ENCODE data around the gene BRMS1L. TPM values are rescaled to one million over a fixed set of nuclear protein-coding genes. Genes with fewer than 3 reads are reported as not detected.

Gene BRMS1L
- total RNA-seq, 2 donors from 2014 or later: 5.5 to 10.2 TPM

GRCh38 chr14:35844494-35844893 lies 18.4 kb downstream of the BRMS1L start:
- H3K27ac ChIP-seq: no peak overlapping the region
- TF ChIP-seq CTCF (IDR thresholded peaks at IDR 0.05): no peak
- no peaks in the 10 kb centered on the region for H3K4me1 ChIP-seq
- H3K4me3 ChIP-seq: no peak overlapping the region
- no peak for DNase-seq (ENCODE audit: low spot score)
- no peaks in the 10 kb centered on the region for H3K27me3 ChIP-seq
- peaks cover 0 to 14% of the 10 kb centered on the region in 2 donors for H3K9me3 ChIP-seq
- H3K36me3 ChIP-seq: peaks cover 32% of the 10 kb centered on the region

- no peaks in the 10 kb centered on the region for H3K4me1 ChIP-seq
- H3K4me3 ChIP-seq: no peak overlapping the region
- peaks cover 40% of the 10 kb centered on the region for H3K36me3 ChIP-seq
- no peak overlapping the region for H3K27ac ChIP-seq
- peaks cover 0 to 7% of the 10 kb centered on the region in 2 donors for H3K9me3 ChIP-seq
- TF ChIP-seq CTCF (IDR thresholded peaks at IDR 0.05): no peak
- no peak for DNase-seq (ENCODE audit: low spot score)
- no peaks in the 10 kb centered on the region for H3K27me3 ChIP-seq
Measured at GRCh38 chr14:35847636-35848035, 21.5 kb downstream of the BRMS1L start.

GRCh38 chr14:35849122-35849521 lies 23.0 kb downstream of the BRMS1L start:
- Histone ChIP-seq H3K4me3 (no peak overlapping the region), H3K36me3 (peaks cover 25% of the 10 kb centered on the region), H3K4me1 (no peaks in the 10 kb centered on the region), H3K9me3 (peaks cover 0 to 5% of the 10 kb centered on the region in 2 donors), H3K27me3 (no peaks in the 10 kb centered on the region), H3K27ac (no peak overlapping the region)
- no peak for TF ChIP-seq CTCF (IDR thresholded peaks at IDR 0.05)
- DNase-seq (ENCODE audit: low spot score): no peak

GRCh38 chr14:35851823-35852222 lies 25.7 kb downstream of the BRMS1L start:
- Histone ChIP-seq H3K27ac (no peak overlapping the region), H3K36me3 (peaks cover 16% of the 10 kb centered on the region), H3K4me1 (no peaks in the 10 kb centered on the region), H3K27me3 (no peaks in the 10 kb centered on the region), H3K4me3 (no peak overlapping the region), H3K9me3 (peaks cover 0 to 5% of the 10 kb centered on the region in 2 donors)
- DNase-seq (ENCODE audit: low spot score): no peak
- TF ChIP-seq CTCF (IDR thresholded peaks at IDR 0.05): no peak

GRCh38 chr14:35853225-35853624 lies 27.1 kb downstream of the BRMS1L start:
- no peak overlapping the region for H3K27ac ChIP-seq
- H3K27me3 ChIP-seq: no peaks in the 10 kb centered on the region
- no peaks in the 10 kb centered on the region for H3K4me1 ChIP-seq
- no peak for DNase-seq (ENCODE audit: low spot score)
- no peak for TF ChIP-seq CTCF (IDR thresholded peaks at IDR 0.05)
- H3K36me3 ChIP-seq: peaks cover 16% of the 10 kb centered on the region
- peaks cover 0 to 5% of the 10 kb centered on the region in 2 donors for H3K9me3 ChIP-seq
- no peak overlapping the region for H3K4me3 ChIP-seq

GRCh38 chr14:35854696-35855270 lies 28.6 kb downstream of the BRMS1L start:
- peaks cover 0 to 5% of the 10 kb centered on the region in 2 donors for H3K9me3 ChIP-seq
- H3K4me3 ChIP-seq: no peak overlapping the region
- DNase-seq (ENCODE audit: low spot score): no peak
- no peaks in the 10 kb centered on the region for H3K4me1 ChIP-seq
- H3K36me3 ChIP-seq: peaks cover 16% of the 10 kb centered on the region
- no peaks in the 10 kb centered on the region for H3K27me3 ChIP-seq
- TF ChIP-seq CTCF (IDR thresholded peaks at IDR 0.05): no peak
- H3K27ac ChIP-seq: no peak overlapping the region

Data from right atrium auricular region (tissue), 2 donors.